ENCODE data around the gene FUT1.
"Not testable (repeated sequence)": the region's sequence is repeated elsewhere in the genome, so short reads cannot be mapped to it uniquely, and the experiment has no call there.

FUT1 gene

DNA sequence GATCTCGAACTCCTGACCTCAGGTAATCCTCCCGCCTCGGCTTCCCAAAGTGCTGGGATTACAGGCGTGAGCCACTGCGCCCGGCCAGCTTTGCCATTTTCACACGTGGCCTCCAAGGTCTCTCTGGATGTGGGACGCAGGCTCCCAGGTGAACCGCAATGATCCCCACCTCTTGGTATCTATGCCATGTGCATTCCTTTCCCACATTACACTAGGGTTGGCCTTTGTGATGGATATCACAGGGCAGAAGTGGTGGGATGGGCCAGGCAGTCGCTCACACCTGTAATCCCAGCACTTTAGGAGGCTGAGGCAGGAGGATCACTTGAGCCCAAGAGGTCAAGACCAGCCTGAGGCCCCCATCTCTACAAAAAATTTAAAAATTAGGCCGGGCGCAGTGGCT lies 25.3 kb upstream of the FUT1 start:
- TF ChIP-seq, protein P1, sequence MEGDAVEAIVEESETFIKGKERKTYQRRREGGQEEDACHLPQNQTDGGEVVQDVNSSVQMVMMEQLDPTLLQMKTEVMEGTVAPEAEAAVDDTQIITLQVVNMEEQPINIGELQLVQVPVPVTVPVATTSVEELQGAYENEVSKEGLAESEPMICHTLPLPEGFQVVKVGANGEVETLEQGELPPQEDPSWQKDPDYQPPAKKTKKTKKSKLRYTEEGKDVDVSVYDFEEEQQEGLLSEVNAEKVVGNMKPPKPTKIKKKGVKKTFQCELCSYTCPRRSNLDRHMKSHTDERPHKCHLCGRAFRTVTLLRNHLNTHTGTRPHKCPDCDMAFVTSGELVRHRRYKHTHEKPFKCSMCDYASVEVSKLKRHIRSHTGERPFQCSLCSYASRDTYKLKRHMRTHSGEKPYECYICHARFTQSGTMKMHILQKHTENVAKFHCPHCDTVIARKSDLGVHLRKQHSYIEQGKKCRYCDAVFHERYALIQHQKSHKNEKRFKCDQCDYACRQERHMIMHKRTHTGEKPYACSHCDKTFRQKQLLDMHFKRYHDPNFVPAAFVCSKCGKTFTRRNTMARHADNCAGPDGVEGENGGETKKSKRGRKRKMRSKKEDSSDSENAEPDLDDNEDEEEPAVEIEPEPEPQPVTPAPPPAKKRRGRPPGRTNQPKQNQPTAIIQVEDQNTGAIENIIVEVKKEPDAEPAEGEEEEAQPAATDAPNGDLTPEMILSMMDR (conservative IDR thresholded peaks at IDR 0.05), result no peak
- TF ChIP-seq ZFX (IDR thresholded peaks at IDR 0.05), result no peak
- no peak overlapping the region for H3K27ac ChIP-seq

DNA sequence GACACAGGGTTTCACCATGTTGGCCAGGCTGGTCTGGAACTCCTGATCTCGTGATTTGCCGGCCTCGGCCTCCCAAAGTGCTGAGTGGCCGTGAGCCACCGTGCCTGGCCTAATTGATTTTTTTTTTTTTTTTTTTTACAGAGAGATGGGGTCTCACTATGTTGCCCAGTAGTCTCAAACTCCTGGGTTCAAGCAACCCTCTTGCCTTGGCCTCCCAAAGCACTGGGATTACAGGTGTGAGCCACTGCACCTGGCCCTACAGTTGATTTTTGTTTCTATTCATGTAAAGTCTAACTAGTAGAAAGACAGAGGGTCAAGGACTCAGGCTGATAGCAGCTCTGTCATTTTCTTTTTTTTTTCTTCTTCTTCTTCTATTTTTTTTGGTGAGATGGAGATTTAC lies 24.7 kb upstream of the FUT1 start:
- H3K27ac ChIP-seq, result no peak overlapping the region
- TF ChIP-seq, protein P1 (conservative IDR thresholded peaks at IDR 0.05), result no peak
- no peak for TF ChIP-seq ZFX (IDR thresholded peaks at IDR 0.05)

DNA sequence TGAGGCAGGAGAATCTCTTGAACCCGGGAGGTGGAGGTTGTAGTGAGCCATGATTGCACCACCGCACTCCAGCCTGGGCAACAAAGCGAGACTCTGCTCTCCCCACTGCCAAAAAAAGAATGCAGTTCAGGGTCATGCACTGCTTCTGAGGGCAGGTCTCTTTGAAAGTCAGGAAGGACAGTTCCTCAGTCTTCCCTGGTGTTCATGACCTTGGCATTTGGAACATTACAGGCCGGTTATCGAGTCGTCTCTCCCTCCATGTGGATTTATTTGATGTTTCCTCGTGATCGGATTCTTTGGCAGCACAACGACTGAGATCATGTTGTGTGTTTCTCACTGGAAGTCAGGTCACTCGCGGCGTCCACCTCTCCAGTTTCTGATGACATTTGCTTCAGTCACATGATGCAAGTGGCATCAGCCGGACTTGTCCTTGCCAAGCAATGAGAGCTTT lies 20.1 kb upstream of the FUT1 start:
- H3K27ac ChIP-seq, result peak overlapping the region; percentile 10; the same call in 1 of the 2 replicates
- TF ChIP-seq, protein P1 (conservative IDR thresholded peaks at IDR 0.05), result no peak
- TF ChIP-seq ZFX (IDR thresholded peaks at IDR 0.05), result no peak

DNA sequence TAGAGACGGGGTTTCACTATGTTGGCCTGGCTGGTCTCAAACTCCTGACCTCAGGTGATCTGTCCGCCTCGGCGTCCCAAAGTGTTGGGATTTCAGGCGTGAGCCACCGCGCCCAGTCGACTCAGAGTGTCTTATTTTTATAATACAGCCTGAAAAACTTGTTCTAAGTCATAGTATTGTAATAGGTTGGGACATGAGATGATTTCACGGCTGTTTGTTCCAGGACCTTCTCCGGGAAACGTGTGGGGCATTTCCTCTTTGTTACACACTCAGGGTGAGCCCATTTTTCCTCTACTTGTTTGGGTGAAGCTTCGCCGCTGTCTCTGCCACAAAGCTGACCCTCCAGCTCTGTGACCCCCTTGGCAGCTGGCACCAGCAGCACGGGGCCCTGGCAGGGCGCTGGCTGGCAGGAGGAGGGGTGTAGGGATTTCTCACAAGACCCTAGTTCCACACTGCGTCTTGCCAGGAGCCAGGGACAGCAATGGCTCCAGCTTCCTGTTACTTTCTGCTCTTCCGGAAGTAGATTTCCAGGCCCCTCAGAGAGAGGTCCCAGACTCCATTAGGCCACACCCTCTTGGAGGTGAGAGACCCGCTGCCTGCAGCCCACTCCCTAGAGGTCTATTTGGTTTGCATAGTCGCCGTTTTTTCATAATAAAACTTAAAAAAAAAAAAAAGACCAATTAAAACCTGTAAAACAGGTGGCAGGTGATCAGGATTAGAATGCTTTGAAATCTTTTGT lies 18.5 kb upstream of the FUT1 start:
- H3K27ac ChIP-seq, result no peak overlapping the region
- TF ChIP-seq, protein P1 (conservative IDR thresholded peaks at IDR 0.05), result no peak
- no peak for TF ChIP-seq ZFX (IDR thresholded peaks at IDR 0.05)

DNA sequence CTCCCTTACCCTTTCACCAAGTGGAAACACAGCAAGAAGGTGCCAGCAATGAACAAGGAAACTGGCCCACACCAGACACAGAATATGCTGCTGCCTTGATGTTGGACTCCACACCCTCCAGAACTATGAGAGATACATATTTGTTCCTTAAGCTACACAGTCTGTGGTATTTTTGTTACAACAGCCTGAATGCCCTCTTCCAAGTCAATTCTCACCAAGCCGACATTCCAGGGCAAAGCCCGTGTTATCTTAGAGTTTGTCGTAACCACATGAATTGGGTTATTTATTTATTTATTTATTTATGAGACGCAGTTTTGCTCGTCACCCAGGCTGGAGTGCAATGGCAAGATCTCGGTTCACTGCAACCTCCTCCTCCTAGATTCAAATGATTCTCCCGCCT lies 17.8 kb upstream of the FUT1 start:
- TF ChIP-seq, protein P1 (conservative IDR thresholded peaks at IDR 0.05), result no peak
- TF ChIP-seq ZFX (IDR thresholded peaks at IDR 0.05), result no peak
- H3K27ac ChIP-seq, result no peak overlapping the region

DNA sequence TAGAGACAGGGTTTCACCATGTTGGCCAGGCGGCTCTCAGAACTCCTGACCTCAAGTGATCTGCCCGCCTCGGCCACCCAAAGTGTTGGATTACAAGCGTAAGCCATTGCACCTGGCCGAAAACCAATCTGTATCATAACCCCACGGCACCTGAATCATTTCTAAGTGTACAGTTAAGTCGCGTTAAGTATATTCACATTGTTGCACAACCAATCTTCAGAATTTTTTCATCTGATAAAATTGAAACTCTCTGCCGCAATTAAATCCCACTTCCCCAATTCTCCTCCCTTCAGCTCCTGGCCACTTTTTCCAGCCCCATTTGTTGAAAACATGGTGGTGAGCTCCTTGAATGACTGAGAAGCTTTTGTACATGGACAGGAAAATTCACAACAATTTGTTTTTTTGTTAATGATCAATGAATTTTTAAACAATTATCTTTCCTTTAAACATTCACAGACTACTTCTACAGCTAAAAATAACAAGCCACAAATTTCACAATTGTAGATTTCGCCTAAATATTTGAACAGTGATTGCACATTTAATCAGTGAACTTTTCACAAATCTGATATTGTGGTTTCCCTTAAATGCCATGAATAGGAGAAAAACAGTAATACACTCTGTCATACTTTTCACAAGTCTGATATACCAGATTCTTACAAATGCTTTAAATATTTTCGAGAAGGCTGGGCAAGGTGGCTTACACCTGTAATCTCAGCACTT lies 16.7 kb upstream of the FUT1 start:
- H3K27ac ChIP-seq, result no peak overlapping the region
- TF ChIP-seq ZFX (IDR thresholded peaks at IDR 0.05), result no peak
- TF ChIP-seq, protein P1 (conservative IDR thresholded peaks at IDR 0.05), result no peak

DNA sequence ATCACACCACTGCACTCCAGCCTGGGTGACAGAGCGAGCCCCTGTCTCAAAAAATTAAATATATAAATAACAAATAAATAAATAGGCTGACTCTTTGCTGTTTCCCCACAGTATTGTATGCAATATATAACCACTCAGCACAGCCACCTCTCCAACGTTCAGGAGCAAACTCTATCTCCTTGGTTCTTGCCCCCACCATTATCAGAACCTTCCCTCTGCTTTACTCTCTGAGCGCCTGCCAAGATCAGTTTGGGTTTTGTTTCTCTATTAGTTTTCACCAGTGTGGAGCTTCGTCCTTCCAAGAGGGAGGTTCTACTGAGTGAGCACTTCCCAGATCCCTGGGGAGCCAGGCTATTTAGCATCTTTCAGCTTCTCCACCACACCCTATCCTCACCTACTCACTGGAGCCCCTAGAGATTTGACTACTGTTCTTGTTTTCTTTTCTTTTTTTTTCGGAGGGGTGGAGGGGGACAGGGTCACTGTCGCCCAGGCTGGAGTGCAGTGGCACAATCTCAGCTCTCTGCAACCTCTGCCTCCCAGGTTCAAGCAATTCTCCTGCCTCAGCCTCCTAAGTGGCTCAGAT lies 15.8 kb upstream of the FUT1 start:
- H3K27ac ChIP-seq, result not testable (repeated sequence)

DNA sequence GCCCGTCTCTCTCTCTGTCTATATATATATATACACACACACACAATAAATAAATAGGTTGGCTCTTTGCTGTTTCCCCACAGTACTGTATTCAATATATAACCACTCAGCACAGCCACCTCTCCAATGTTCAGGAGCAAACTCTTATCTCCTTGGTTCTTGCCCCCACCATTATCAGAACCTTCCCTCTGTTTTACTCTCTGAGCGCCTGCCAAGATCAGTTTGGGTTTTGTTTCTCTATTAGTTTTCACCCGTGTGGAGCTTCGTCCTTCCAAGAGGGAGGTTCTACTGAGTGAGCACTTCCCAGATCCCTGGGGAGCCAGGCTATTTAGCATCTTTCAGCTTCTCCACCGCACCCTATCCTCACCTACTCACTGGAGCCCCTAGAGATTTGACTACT lies 13.4 kb upstream of the FUT1 start:
- H3K27ac ChIP-seq, result not testable (repeated sequence)

Data from C4-2B (cell line).